MM.1S (cell line): Measurements from ENCODE around the gene FGFRL1.

ENCODE experiments used
- EZH2 ChIP-seq: fragments of 300-600 bp; sonication (generic); optimal IDR thresholded peaks from 2 replicates; pipeline ENCODE3; 2017; ENCODE audit warnings: low read depth, mild to moderate bottlenecking, antibody characterized with exemption, low read length, mixed read lengths
- TF ChIP-seq, protein P1 (sequence below): fragments of 300-600 bp; sonication (generic); IDR thresholded peaks from 2 replicates; pipeline ENCODE4 v1.5.1; 2016; ENCODE audit warnings: antibody characterized with exemption, low read length, mixed read lengths

GRCh38 chr4:1009542-1010394 is 1.7 kb upstream of the FGFRL1 start:
- TF ChIP-seq EZH2: no peak
- TF ChIP-seq, protein P1, sequence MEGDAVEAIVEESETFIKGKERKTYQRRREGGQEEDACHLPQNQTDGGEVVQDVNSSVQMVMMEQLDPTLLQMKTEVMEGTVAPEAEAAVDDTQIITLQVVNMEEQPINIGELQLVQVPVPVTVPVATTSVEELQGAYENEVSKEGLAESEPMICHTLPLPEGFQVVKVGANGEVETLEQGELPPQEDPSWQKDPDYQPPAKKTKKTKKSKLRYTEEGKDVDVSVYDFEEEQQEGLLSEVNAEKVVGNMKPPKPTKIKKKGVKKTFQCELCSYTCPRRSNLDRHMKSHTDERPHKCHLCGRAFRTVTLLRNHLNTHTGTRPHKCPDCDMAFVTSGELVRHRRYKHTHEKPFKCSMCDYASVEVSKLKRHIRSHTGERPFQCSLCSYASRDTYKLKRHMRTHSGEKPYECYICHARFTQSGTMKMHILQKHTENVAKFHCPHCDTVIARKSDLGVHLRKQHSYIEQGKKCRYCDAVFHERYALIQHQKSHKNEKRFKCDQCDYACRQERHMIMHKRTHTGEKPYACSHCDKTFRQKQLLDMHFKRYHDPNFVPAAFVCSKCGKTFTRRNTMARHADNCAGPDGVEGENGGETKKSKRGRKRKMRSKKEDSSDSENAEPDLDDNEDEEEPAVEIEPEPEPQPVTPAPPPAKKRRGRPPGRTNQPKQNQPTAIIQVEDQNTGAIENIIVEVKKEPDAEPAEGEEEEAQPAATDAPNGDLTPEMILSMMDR: no peak
